ENCODE results near the gene FAM237B. TPM values are rescaled to one million over a fixed set of nuclear protein-coding genes. Genes with fewer than 3 reads are reported as not detected.

The FAM237B gene
- polyA plus RNA-seq, 2 of the 4 experiments (the other 2 are of a cell fraction) = not detected

- no peak for ATAC-seq
- DNase-seq (ENCODE audit: low read depth in 1 of 2, low spot score in 1 of 2) = no peak
- POLR2A ChIA-PET = no interaction called here
- Histone ChIP-seq H3K4me1 (no peaks in the 10 kb centered on the region), H3K4me2 (no peak overlapping the region), H3K4me3 (no peak overlapping the region), H3K27ac (no peak overlapping the region), H3K9me3 (no peaks in the 10 kb centered on the region)
- TF ChIP-seq FOSL2 (IDR thresholded peaks at IDR 0.05) = no peak
- TF ChIP-seq FOSL2 (CRISPR knock-in tag; IDR thresholded peaks at IDR 0.05) = no peak
- TF ChIP-seq MAFK (IDR thresholded peaks at IDR 0.05; ENCODE audit: partially characterized antibody) = peak; percentile 90
- no peak for FAIRE-seq
- CTCF ChIA-PET = no interaction called here
- WGBS (ENCODE audit: missing lambda C conversion rate) = 93% methylated on average over 2 of the region's 2 CpGs
Measured at GRCh38 chr7:90270431-90271178, 50.5 kb downstream of the FAM237B start.

- Histone ChIP-seq H3K9me3 (no peaks in the 10 kb centered on the region), H3K4me1 (no peaks in the 10 kb centered on the region), H3K4me2 (no peak overlapping the region), H3K27ac (no peak overlapping the region), H3K4me3 (no peak overlapping the region)
- no peak for TF ChIP-seq NFE2L2 (conservative IDR thresholded peaks at IDR 0.05; ENCODE audit: low read length)
- TF ChIP-seq KDM1A (IDR thresholded peaks at IDR 0.05; ENCODE audit: low read depth) = no peak
- TF ChIP-seq PHF8 (IDR thresholded peaks at IDR 0.05; ENCODE audit: borderline replicate concordance, low read depth) = no peak
- TF ChIP-seq BHLHE40 (IDR thresholded peaks at IDR 0.05; ENCODE audit: low read depth, low read length) = no peak
- no peak for TF ChIP-seq CBX2 (IDR thresholded peaks at IDR 0.05; ENCODE audit: borderline replicate concordance, low read depth)
- no peak for TF ChIP-seq CHD2 (IDR thresholded peaks at IDR 0.05; ENCODE audit: low read length, partially characterized antibody)
- no peak for TF ChIP-seq RFX5 (IDR thresholded peaks at IDR 0.05)
- TF ChIP-seq EHMT2 (IDR thresholded peaks at IDR 0.05; ENCODE audit: low read depth) = no peak
- TF ChIP-seq NR3C1 (IDR thresholded peaks at IDR 0.05) = no peak
- no peak for TF ChIP-seq ATOH8 (CRISPR knock-in tag; IDR thresholded peaks at IDR 0.05; ENCODE audit: low read depth)
- no peak for TF ChIP-seq TP53 (CRISPR knock-in tag; IDR thresholded peaks at IDR 0.05)
- no peak for TF ChIP-seq NPAS2 (CRISPR knock-in tag; IDR thresholded peaks at IDR 0.05; ENCODE audit: borderline replicate concordance)
- TF ChIP-seq CBX8 (IDR thresholded peaks at IDR 0.05) = no peak
- TF ChIP-seq ZNF302 (CRISPR knock-in tag; IDR thresholded peaks at IDR 0.05) = no peak
- no peak for TF ChIP-seq MAZ (IDR thresholded peaks at IDR 0.05; ENCODE audit: borderline replicate concordance, low read depth, low read length)
- CTCF ChIA-PET = interaction anchor here (1.1 kb wide), 1 partner anchor 115 kb away, joined by 3 read pairs; the partner anchor contains the start of gene STEAP1
- ATAC-seq (no peak), DNase-seq (ENCODE audit: low read depth in 1 of 2, low spot score in 1 of 2) (no peak), FAIRE-seq (no peak)
- POLR2A ChIA-PET = no interaction called here
- WGBS (ENCODE audit: missing lambda C conversion rate) = 6% methylated on average over 1 of the region's 1 CpG
Measured at GRCh38 chr7:90269163-90269562, 51.9 kb downstream of the FAM237B start.

- ChIA-PET CTCF (interaction anchor here (0.8 to 2.4 kb wide), 3 partner anchors 23 to 160 kb away, joined by 3 to 11 read pairs (median 3); partner anchors contain the start of gene STEAP1), POLR2A (no interaction called here)
- Histone ChIP-seq H3K4me3 (no peak overlapping the region), H3K9me3 (no peaks in the 10 kb centered on the region), H3K27ac (no peak overlapping the region), H3K4me2 (no peak overlapping the region), H3K4me1 (no peaks in the 10 kb centered on the region)
- FAIRE-seq (no peak), DNase-seq (ENCODE audit: low read depth in 1 of 2, low spot score in 1 of 2) (no peak), ATAC-seq (no peak)
- TF ChIP-seq PHF8 (IDR thresholded peaks at IDR 0.05; ENCODE audit: borderline replicate concordance, low read depth) (no peak), REST (IDR thresholded peaks at IDR 0.05) (no peak), BHLHE40 (IDR thresholded peaks at IDR 0.05; ENCODE audit: low read depth, low read length) (no peak), POLR2A (IDR thresholded peaks at IDR 0.05; ENCODE audit: low read length) (no peak), HES2 (IDR thresholded peaks at IDR 0.05) (no peak), EHMT2 (IDR thresholded peaks at IDR 0.05; ENCODE audit: low read depth) (no peak), RCOR1 (IDR thresholded peaks at IDR 0.05; ENCODE audit: low read depth, low read length) (no peak), CHD2 (IDR thresholded peaks at IDR 0.05; ENCODE audit: low read length, partially characterized antibody) (no peak), FOSL2 (IDR thresholded peaks at IDR 0.05) (no peak), FOSL2 (CRISPR knock-in tag; IDR thresholded peaks at IDR 0.05) (no peak), POLR2AphosphoS2 (conservative IDR thresholded peaks at IDR 0.05; ENCODE audit: low read length) (no peak), FOXS1 (CRISPR knock-in tag; IDR thresholded peaks at IDR 0.05) (no peak), TP53 (CRISPR knock-in tag; IDR thresholded peaks at IDR 0.05) (no peak), MAFK (IDR thresholded peaks at IDR 0.05; ENCODE audit: partially characterized antibody) (no peak), HOXB5 (CRISPR knock-in tag; IDR thresholded peaks at IDR 0.05) (no peak), SREBF2 (IDR thresholded peaks at IDR 0.05) (no peak), HDAC2 (IDR thresholded peaks at IDR 0.05) (no peak), RAD21 (conservative IDR thresholded peaks at IDR 0.05 in 1 of 2, IDR thresholded peaks at IDR 0.05 in 1 of 2) (no peak), SMC3 (IDR thresholded peaks at IDR 0.05) (no peak), NR3C1 (IDR thresholded peaks at IDR 0.05) (no peak), MYC (IDR thresholded peaks at IDR 0.05; ENCODE audit: borderline replicate concordance, low read length) (no peak)
- WGBS (ENCODE audit: missing lambda C conversion rate) = 79% methylated on average over 5 of the region's 5 CpGs
Measured at GRCh38 chr7:90267263-90267858, 53.7 kb downstream of the FAM237B start.
